ENCODE results near the gene TMEM208. TPM values are rescaled to one million over a fixed set of nuclear protein-coding genes. Genes with fewer than 3 reads are reported as not detected.

The TMEM208 gene
- total and polyA plus RNA-seq, 2 of the 13 experiments (the other 11 are each of a cell fraction or from before 2014, with no cell fraction given) = 58.8 to 72.9 TPM

- TF ChIP-seq ZNF784 (CRISPR knock-in tag; IDR thresholded peaks at IDR 0.05; ENCODE audit: borderline replicate concordance) (peak; percentile 14; the same call in 1 of the 2 replicates), FOSL2 (CRISPR knock-in tag; IDR thresholded peaks at IDR 0.05) (peak; percentile 50), REPIN1 (CRISPR knock-in tag; IDR thresholded peaks at IDR 0.05; ENCODE audit: borderline replicate concordance, low read depth) (peak; percentile 85; the same call in 1 of the 2 replicates), LRRFIP1 (CRISPR knock-in tag; conservative IDR thresholded peaks at IDR 0.05) (no peak), MTA1 (CRISPR knock-in tag; IDR thresholded peaks at IDR 0.05; ENCODE audit: borderline replicate concordance) (peak; percentile 45; the same call in 1 of the 2 replicates), ZNF557 (CRISPR knock-in tag; IDR thresholded peaks at IDR 0.05) (no peak), ZNF160 (CRISPR knock-in tag; IDR thresholded peaks at IDR 0.05) (no peak), IRF2 (CRISPR knock-in tag; IDR thresholded peaks at IDR 0.05) (peak; percentile 32; the same call in 1 of the 2 replicates), PHF8 (CRISPR knock-in tag; IDR thresholded peaks at IDR 0.05) (peak; percentile 81), RARG (CRISPR knock-in tag; IDR thresholded peaks at IDR 0.05; ENCODE audit: low read depth) (0 out of 2 replicates have a peak, but pooled peaks have one; percentile 80), ZNF335 (CRISPR knock-in tag; IDR thresholded peaks at IDR 0.05) (peak; percentile 65; the same call in 1 of the 2 replicates), ZNF800 (CRISPR knock-in tag; IDR thresholded peaks at IDR 0.05) (peak; percentile 53; the same call in 1 of the 2 replicates), ZNF503 (CRISPR knock-in tag; IDR thresholded peaks at IDR 0.05) (peak; percentile 50; the same call in 1 of the 2 replicates), SIN3B (IDR thresholded peaks at IDR 0.05; ENCODE audit: low read length) (no peak; the same call in 1 of the 2 replicates), ATF6 (CRISPR knock-in tag; conservative IDR thresholded peaks at IDR 0.05) (0 out of 2 replicates have a peak, but pooled peaks have one; percentile 45), MAFG (CRISPR knock-in tag; IDR thresholded peaks at IDR 0.05) (no peak), HMG20B (CRISPR knock-in tag; conservative IDR thresholded peaks at IDR 0.05) (peak; percentile 20; the same call in 1 of the 2 replicates), DMAP1 (CRISPR knock-in tag; IDR thresholded peaks at IDR 0.05) (peak; percentile 79), SRSF9 (IDR thresholded peaks at IDR 0.05; ENCODE audit: borderline replicate concordance, insufficient read depth, low read depth, low read length, poor library complexity, severe bottlenecking) (no peak)
Measured at GRCh38 chr16:67247192-67248072, 20.5 kb downstream of the TMEM208 start, which contains the start of gene FHOD1 (continued).

Measured in HepG2 (cell line).